OCI-LY1 (cell line): ENCODE measurements around the gene SLC9C2.

Source experiments
- H2AFZ ChIP-seq: fragments of 200-600 bp; sonication (generic), shearing (Covaris generic); 2 replicates; pipeline ENCODE4 v1.6.0; 2014; ENCODE audit warnings: antibody characterized with exemption, mild to moderate bottlenecking, low read length
- H3F3A ChIP-seq: fragments of 200-600 bp; sonication (generic), shearing (Covaris generic); 2 replicates; pipeline ENCODE4 v1.6.0; 2014; ENCODE audit warnings: mild to moderate bottlenecking, antibody characterized with exemption, low read length, moderate library complexity; ENCODE audit not compliant: insufficient read depth
- H3K27ac ChIP-seq: fragments of 200-600 bp; sonication (generic); 2 replicates; pipeline ENCODE4 v1.5.1; 2014; ENCODE audit warnings: low read length, mixed run types, mild to moderate bottlenecking, low read depth; ENCODE audit not compliant: poor library complexity, severe bottlenecking
- H3K27me3 ChIP-seq: fragments of 200-600 bp; sonication (generic); 2 replicates; pipeline ENCODE4 v1.6.0; 2014; ENCODE audit warnings: antibody characterized with exemption, mild to moderate bottlenecking, low read length, moderate library complexity; ENCODE audit not compliant: insufficient read depth
- H3K36me3 ChIP-seq: fragments of 200-600 bp; sonication (generic); 2 replicates; pipeline ENCODE4 v1.6.1; 2014; ENCODE audit warnings: mild to moderate bottlenecking, antibody characterized with exemption, low read length, moderate library complexity, mixed read lengths; ENCODE audit not compliant: insufficient read depth
- H3K4me1 ChIP-seq: fragments of 200-600 bp; sonication (generic); 2 replicates; pipeline ENCODE4 v1.5.1; 2014; ENCODE audit warnings: mild to moderate bottlenecking, low read length, moderate library complexity; ENCODE audit not compliant: insufficient read depth, severe bottlenecking
- H3K4me2 ChIP-seq: fragments of 200-600 bp; sonication (generic), shearing (Covaris generic); 2 replicates; pipeline ENCODE4 v1.6.1; 2014; ENCODE audit warnings: low read length
- H3K4me3 ChIP-seq: fragments of 200-600 bp; sonication (generic); 2 replicates; pipeline ENCODE4 v1.5.1; 2014; ENCODE audit warnings: low read length, low read depth, mild to moderate bottlenecking, mixed read lengths; ENCODE audit not compliant: poor library complexity, severe bottlenecking
- H3K79me2 ChIP-seq: fragments of 200-600 bp; shearing (Covaris generic); 2 replicates; pipeline ENCODE4 v1.6.1; 2016; ENCODE audit warnings: mixed run types, low read length, mixed read lengths; ENCODE audit not compliant: insufficient read depth
- H3K9ac ChIP-seq: fragments of 200-600 bp; sonication (generic), shearing (Covaris generic); 2 replicates; pipeline ENCODE4 v1.6.1; 2014; ENCODE audit warnings: mild to moderate bottlenecking, low read length, mixed read lengths
- H3K9me2 ChIP-seq: fragments of 200-600 bp; sonication (generic), shearing (Covaris generic); 2 replicates; pipeline ENCODE4 v1.6.1; 2014; ENCODE audit warnings: low read depth, mild to moderate bottlenecking, low read length, mixed read lengths
- H3K9me3 ChIP-seq: fragments of 200-600 bp; shearing (Covaris generic); 2 replicates; pipeline ENCODE4 v1.6.1; 2014; ENCODE audit warnings: low read length, mixed read lengths
- H4K20me1 ChIP-seq: fragments of 200-600 bp; sonication (generic), shearing (Covaris generic); 2 replicates; pipeline ENCODE4 v1.6.0; 2016; ENCODE audit warnings: mild to moderate bottlenecking, low read length; ENCODE audit not compliant: insufficient read depth
- CTCF ChIP-seq: fragments of 200-600 bp; sonication (generic), shearing (Covaris generic); IDR thresholded peaks from 2 replicates; pipeline ENCODE4 v1.5.1; 2017; ENCODE audit warnings: mild to moderate bottlenecking, antibody characterized with exemption, low read length, moderate library complexity, mixed read lengths
- EZH2 ChIP-seq: fragments of 200-600 bp; sonication (generic), shearing (Covaris generic); IDR thresholded peaks from 2 replicates; pipeline ENCODE4 v1.8.0; 2017; ENCODE audit warnings: borderline replicate concordance, mixed run types, mild to moderate bottlenecking, antibody characterized with exemption, low read length, moderate library complexity, mixed read lengths

SLC9C2 gene

GRCh38 chr1:173635116-173635515 lies 32.2 kb upstream of the SLC9C2 start, which contains the start of gene TEX50:
TSS of gene TEX50 (plus strand) at chr1:173635338. CDS start at chr1:173635522, 184 bp downstream.
- H3K9ac ChIP-seq = no peak within 1 kb of the TSS
- H4K20me1 ChIP-seq = no peaks in the 10 kb centered on the region
- H3K4me3 ChIP-seq = no peak within 1 kb of the TSS
- no peak within 1 kb of the TSS for H2AFZ ChIP-seq
- 0 out of 2 replicates have a peak, but pooled peaks cover 6% of the 10 kb centered on the region for H3K27me3 ChIP-seq
- TF ChIP-seq EZH2 (no peak), CTCF (no peak)
- H3K27ac ChIP-seq = no peak within 1 kb of the TSS
- H3K4me2 ChIP-seq = no peak within 1 kb of the TSS
- no peaks in the 10 kb centered on the region for H3K9me2 ChIP-seq
- H3K4me1 ChIP-seq = no peaks in the 10 kb centered on the region
- H3K79me2 ChIP-seq = no peaks in the 10 kb centered on the region
- no peaks in the 10 kb centered on the region for H3K36me3 ChIP-seq
- no peaks in the 10 kb centered on the region for H3F3A ChIP-seq
- no peaks in the 10 kb centered on the region for H3K9me3 ChIP-seq

GRCh38 chr1:173628888-173629287 lies 26.0 kb upstream of the SLC9C2 start:
- H3K4me2 ChIP-seq = no peak overlapping the region
- no peaks in the 10 kb centered on the region for H3K27me3 ChIP-seq
- H3K9me2 ChIP-seq = no peaks in the 10 kb centered on the region
- H2AFZ ChIP-seq = no peak overlapping the region
- H4K20me1 ChIP-seq = no peaks in the 10 kb centered on the region
- H3K4me3 ChIP-seq = no peak overlapping the region
- no peaks in the 10 kb centered on the region for H3K79me2 ChIP-seq
- H3K36me3 ChIP-seq = no peaks in the 10 kb centered on the region
- no peak for TF ChIP-seq CTCF
- no peak for TF ChIP-seq EZH2
- no peak overlapping the region for H3K27ac ChIP-seq
- H3K9me3 ChIP-seq = no peaks in the 10 kb centered on the region
- no peaks in the 10 kb centered on the region for H3F3A ChIP-seq
- H3K9ac ChIP-seq = no peak overlapping the region
- no peaks in the 10 kb centered on the region for H3K4me1 ChIP-seq

DNA sequence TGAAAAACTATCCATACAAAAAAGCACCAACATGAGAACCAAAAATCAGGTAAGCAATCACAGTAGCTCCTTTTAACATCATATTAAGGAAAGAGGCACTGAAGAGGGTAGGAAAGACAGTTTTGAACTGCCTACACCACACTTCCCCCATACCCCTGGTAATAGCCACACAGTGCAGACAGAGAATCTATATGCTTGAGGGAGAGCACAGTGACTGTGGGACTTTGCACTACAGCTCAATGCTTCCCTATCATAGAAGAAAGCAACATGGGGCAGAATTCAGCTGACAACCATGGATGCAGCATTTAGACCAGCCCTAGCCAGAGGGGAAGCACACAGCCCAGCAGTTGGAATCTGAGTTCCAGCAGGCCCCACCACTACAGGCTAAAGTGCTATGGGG lies 24.4 kb upstream of the SLC9C2 start:
- Histone ChIP-seq H4K20me1 (no peaks in the 10 kb centered on the region), H3K4me1 (no peaks in the 10 kb centered on the region)
- no peak for TF ChIP-seq EZH2
- no peak for TF ChIP-seq CTCF

More for the DNA sequence above, 24.4 kb upstream of the SLC9C2 start:
- H3K9ac ChIP-seq = no peak overlapping the region
- H3F3A ChIP-seq = no peaks in the 10 kb centered on the region
- no peak overlapping the region for H2AFZ ChIP-seq
- H3K9me3 ChIP-seq = no peaks in the 10 kb centered on the region
- H3K9me2 ChIP-seq = no peaks in the 10 kb centered on the region
- no peaks in the 10 kb centered on the region for H3K27me3 ChIP-seq
- H3K27ac ChIP-seq = no peak overlapping the region
- H3K4me3 ChIP-seq = no peak overlapping the region
- H3K4me2 ChIP-seq = no peak overlapping the region
- H3K79me2 ChIP-seq = no peaks in the 10 kb centered on the region
- H3K36me3 ChIP-seq = no peaks in the 10 kb centered on the region
